Stimulated activated memory B cell treated with anti-CD40 and anti-IgM and Interleukin-4, amounts not matched to agents 10 μg/mL and 1 μg/mL and 100 μg/mL, for 72 hours (primary cell): ENCODE measurements around the gene METAP2.
"Not testable (repeated sequence)": the region's sequence is repeated elsewhere in the genome, so short reads cannot be mapped to it uniquely, and the experiment has no call there.

Experiments
- ATAC-seq: fragments of 150-1000 bp; cut with Tn5 transposase; 2 replicates; pipeline ENCODE4 v1.10.0; 2021
- H3K27ac Mint-ChIP-seq: one replicate; pipeline ENCODE4 v1.8.0; 2022; ENCODE audit warnings: mild to moderate bottlenecking, mixed read lengths
- H3K27me3 Mint-ChIP-seq: one replicate; pipeline ENCODE4 v1.8.0; 2022; ENCODE audit warnings: mixed read lengths
- H3K36me3 Mint-ChIP-seq: one replicate; pipeline ENCODE4 v1.8.0; 2022; ENCODE audit warnings: mixed read lengths
- H3K4me1 Mint-ChIP-seq: one replicate; pipeline ENCODE4 v1.8.0; 2022; ENCODE audit warnings: mixed read lengths
- H3K4me3 Mint-ChIP-seq: one replicate; pipeline ENCODE4 v1.8.0; 2022; ENCODE audit warnings: mild to moderate bottlenecking, moderate library complexity, mixed read lengths
- H3K9me3 Mint-ChIP-seq: one replicate; pipeline ENCODE4 v1.8.0; 2022; ENCODE audit warnings: mixed read lengths

Gene METAP2

GRCh38 chr12:95454780-95455215, 19.2 kb upstream of the METAP2 start:
- not testable (repeated sequence) for ATAC-seq, H3K9me3 Mint-ChIP-seq, H3K27me3 Mint-ChIP-seq, H3K27ac Mint-ChIP-seq, H3K4me1 Mint-ChIP-seq, H3K36me3 Mint-ChIP-seq, H3K4me3 Mint-ChIP-seq

- not testable (repeated sequence) for H3K9me3 Mint-ChIP-seq, H3K36me3 Mint-ChIP-seq, H3K27me3 Mint-ChIP-seq, H3K4me3 Mint-ChIP-seq, H3K4me1 Mint-ChIP-seq, ATAC-seq, H3K27ac Mint-ChIP-seq
These were observed 16.3 kb upstream of the METAP2 start for GRCh38 chr12:95457605-95458004.

- H3K4me1 Mint-ChIP-seq: no peaks in the 10 kb centered on the region
- H3K4me3 Mint-ChIP-seq: no peak overlapping the region
- H3K9me3 Mint-ChIP-seq: peaks cover 7% of the 10 kb centered on the region
- H3K27me3 Mint-ChIP-seq: no peaks in the 10 kb centered on the region
- H3K36me3 Mint-ChIP-seq: no peaks in the 10 kb centered on the region
- ATAC-seq: no peak
- H3K27ac Mint-ChIP-seq: no peak overlapping the region
These were observed 15.2 kb upstream of the METAP2 start for GRCh38 chr12:95458761-95459160.

- no peak for ATAC-seq
- Mint-ChIP-seq H3K9me3 (peaks cover 7% of the 10 kb centered on the region), H3K4me3 (no peak overlapping the region), H3K4me1 (no peaks in the 10 kb centered on the region), H3K36me3 (no peaks in the 10 kb centered on the region), H3K27ac (no peak overlapping the region), H3K27me3 (no peaks in the 10 kb centered on the region)
These were observed 14.6 kb upstream of the METAP2 start for GRCh38 chr12:95459310-95459709.

GRCh38 chr12:95460105-95460504, 13.8 kb upstream of the METAP2 start:
- no peaks in the 10 kb centered on the region for H3K4me1 Mint-ChIP-seq
- H3K27ac Mint-ChIP-seq: no peak overlapping the region
- H3K27me3 Mint-ChIP-seq: no peaks in the 10 kb centered on the region
- ATAC-seq: no peak
- no peaks in the 10 kb centered on the region for H3K36me3 Mint-ChIP-seq
- H3K4me3 Mint-ChIP-seq: no peak overlapping the region
- H3K9me3 Mint-ChIP-seq: peaks cover 7% of the 10 kb centered on the region

- Mint-ChIP-seq H3K4me3 (no peak overlapping the region), H3K36me3 (no peaks in the 10 kb centered on the region), H3K4me1 (no peaks in the 10 kb centered on the region), H3K27ac (no peak overlapping the region), H3K27me3 (no peaks in the 10 kb centered on the region), H3K9me3 (peaks cover 4% of the 10 kb centered on the region)
- ATAC-seq: no peak
These were observed 13.1 kb upstream of the METAP2 start for GRCh38 chr12:95460896-95461295.

- Mint-ChIP-seq H3K4me3 (no peak overlapping the region), H3K27ac (no peak overlapping the region), H3K9me3 (peaks cover 2% of the 10 kb centered on the region), H3K4me1 (peaks cover 8% of the 10 kb centered on the region), H3K36me3 (no peaks in the 10 kb centered on the region), H3K27me3 (no peaks in the 10 kb centered on the region)
- ATAC-seq: no peak
These were observed 11.9 kb upstream of the METAP2 start for GRCh38 chr12:95462081-95462480.

GRCh38 chr12:95462551-95462950, 11.4 kb upstream of the METAP2 start:
- Mint-ChIP-seq H3K4me1 (peaks cover 11% of the 10 kb centered on the region), H3K4me3 (no peak overlapping the region), H3K36me3 (no peaks in the 10 kb centered on the region), H3K27me3 (no peaks in the 10 kb centered on the region), H3K27ac (no peak overlapping the region), H3K9me3 (no peaks in the 10 kb centered on the region)
- no peak for ATAC-seq

GRCh38 chr12:95463050-95463449, 10.9 kb upstream of the METAP2 start:
- Mint-ChIP-seq H3K36me3 (no peaks in the 10 kb centered on the region), H3K27ac (no peak overlapping the region), H3K9me3 (no peaks in the 10 kb centered on the region), H3K27me3 (no peaks in the 10 kb centered on the region), H3K4me1 (peaks cover 11% of the 10 kb centered on the region), H3K4me3 (no peak overlapping the region)
- ATAC-seq: no peak

GRCh38 chr12:95463776-95464175, 10.2 kb upstream of the METAP2 start:
- ATAC-seq, H3K36me3 Mint-ChIP-seq, H3K9me3 Mint-ChIP-seq, H3K27ac Mint-ChIP-seq, H3K4me3 Mint-ChIP-seq, H3K27me3 Mint-ChIP-seq: not testable (repeated sequence)
- H3K4me1 Mint-ChIP-seq: peaks cover 11% of the 10 kb centered on the region

GRCh38 chr12:95465275-95465674, 8.7 kb upstream of the METAP2 start:
- H3K36me3 Mint-ChIP-seq: no peaks in the 10 kb centered on the region
- H3K27me3 Mint-ChIP-seq: no peaks in the 10 kb centered on the region
- no peak for ATAC-seq
- no peak overlapping the region for H3K27ac Mint-ChIP-seq
- H3K9me3 Mint-ChIP-seq: no peaks in the 10 kb centered on the region
- peaks cover 11% of the 10 kb centered on the region for H3K4me1 Mint-ChIP-seq
- no peak overlapping the region for H3K4me3 Mint-ChIP-seq

- no peak for ATAC-seq
- no peaks in the 10 kb centered on the region for H3K9me3 Mint-ChIP-seq
- H3K27me3 Mint-ChIP-seq: no peaks in the 10 kb centered on the region
- no peaks in the 10 kb centered on the region for H3K36me3 Mint-ChIP-seq
- H3K27ac Mint-ChIP-seq: no peak overlapping the region
- H3K4me1 Mint-ChIP-seq: peaks cover 21% of the 10 kb centered on the region
- H3K4me3 Mint-ChIP-seq: no peak overlapping the region
These were observed 3.7 kb upstream of the METAP2 start for GRCh38 chr12:95470300-95470699.

GRCh38 chr12:95473231-95473883, 595 bp upstream of the METAP2 start:
- Mint-ChIP-seq H3K36me3 (peaks cover 26% of the 10 kb centered on the region), H3K4me1 (peaks cover 31% of the 10 kb centered on the region), H3K27ac (peak overlapping the region; percentile 99), H3K4me3 (peak overlapping the region; percentile 100), H3K27me3 (no peaks in the 10 kb centered on the region), H3K9me3 (no peaks in the 10 kb centered on the region)
- peak; percentile 50 for ATAC-seq

GRCh38 chr12:95474660-95474958, 657 bp downstream of the METAP2 start:
- Mint-ChIP-seq H3K27ac (peak overlapping the region; percentile 99), H3K4me3 (peak overlapping the region; percentile 100), H3K36me3 (peaks cover 38% of the 10 kb centered on the region), H3K4me1 (peaks cover 44% of the 10 kb centered on the region), H3K27me3 (no peaks in the 10 kb centered on the region), H3K9me3 (no peaks in the 10 kb centered on the region)
- ATAC-seq: no peak

- Mint-ChIP-seq H3K4me1 (peaks cover 57% of the 10 kb centered on the region), H3K4me3 (no peak overlapping the region)
- no peak for ATAC-seq
These were observed 6.3 kb downstream of the METAP2 start for GRCh38 chr12:95480230-95480629.

GRCh38 chr12:95481072-95481471, 7.1 kb downstream of the METAP2 start:
- Mint-ChIP-seq H3K36me3 (peaks cover 46% of the 10 kb centered on the region), H3K9me3 (no peaks in the 10 kb centered on the region), H3K4me3 (no peak overlapping the region), H3K4me1 (peaks cover 49% of the 10 kb centered on the region), H3K27me3 (no peaks in the 10 kb centered on the region), H3K27ac (peak overlapping the region; percentile 51)
- no peak for ATAC-seq

More at GRCh38 chr12:95480230-95480629, 6.3 kb downstream of the METAP2 start:
- Mint-ChIP-seq H3K9me3 (no peaks in the 10 kb centered on the region), H3K36me3 (peaks cover 51% of the 10 kb centered on the region), H3K27ac (peak overlapping the region; percentile 51), H3K27me3 (no peaks in the 10 kb centered on the region)

GRCh38 chr12:95481888-95482287, 7.9 kb downstream of the METAP2 start:
- H3K4me1 Mint-ChIP-seq: peaks cover 42% of the 10 kb centered on the region
- no peaks in the 10 kb centered on the region for H3K9me3 Mint-ChIP-seq
- H3K4me3 Mint-ChIP-seq: no peak overlapping the region
- no peak overlapping the region for H3K27ac Mint-ChIP-seq
- no peak for ATAC-seq
- peaks cover 46% of the 10 kb centered on the region for H3K36me3 Mint-ChIP-seq
- no peaks in the 10 kb centered on the region for H3K27me3 Mint-ChIP-seq
